ENCODE measurements around the gene SDS. TPM values are rescaled to one million over a fixed set of nuclear protein-coding genes. Genes with fewer than 3 reads are reported as not detected.
A peak's percentile ranks its signal among the peaks of the same experiment; 100 is the strongest.

SDS gene
- total and polyA plus RNA-seq, 2 of the 13 experiments (the other 11 are each of a cell fraction or from before 2014, with no cell fraction given), result not detected

DNA sequence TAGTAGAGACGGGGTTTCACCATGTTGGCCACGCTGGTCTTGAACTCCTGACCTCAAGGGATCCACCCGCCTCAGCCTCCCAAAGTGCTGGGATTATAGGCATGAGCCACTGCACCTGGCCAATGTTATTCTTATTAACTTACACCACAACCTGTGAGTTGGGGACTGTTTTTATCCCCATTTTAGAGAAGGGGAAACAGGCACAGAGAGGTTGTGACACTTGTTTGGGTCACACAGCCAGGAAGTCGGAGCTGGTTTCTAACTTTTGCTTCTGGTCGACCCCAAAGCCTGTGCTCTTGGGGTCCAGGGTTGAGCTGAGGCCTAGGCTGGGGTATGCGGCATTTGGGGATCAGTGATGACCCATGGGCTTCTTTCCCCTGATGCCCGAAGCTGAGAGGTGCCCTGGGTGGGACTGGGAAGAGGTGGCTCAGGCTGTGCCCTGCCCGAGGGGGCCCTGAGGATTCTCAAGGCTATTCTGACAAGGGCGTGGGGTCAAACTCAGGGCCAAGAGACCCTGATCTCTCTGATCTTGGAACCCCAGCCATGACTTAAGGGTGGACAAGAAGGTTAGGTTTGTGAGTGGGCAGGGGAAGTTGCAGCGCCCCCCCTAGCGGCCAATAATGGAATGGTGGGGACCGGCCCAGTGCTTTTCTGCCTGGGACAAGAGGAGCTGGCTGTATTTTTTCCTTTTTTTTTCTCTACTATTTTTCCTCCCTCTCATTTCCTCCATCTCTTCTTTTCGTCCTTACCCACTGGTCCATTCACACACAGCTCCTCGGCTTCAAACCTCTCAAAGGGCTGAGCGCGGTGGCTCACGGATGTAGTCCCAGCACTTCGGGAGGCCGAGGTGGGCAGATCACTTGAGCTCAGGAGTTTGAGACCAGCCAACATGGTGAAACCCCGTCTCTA, 21.5 kb upstream of the SDS start (continued):
- TF ChIP-seq KDM1A (CRISPR knock-in tag; IDR thresholded peaks at IDR 0.05), result peak; percentile 40; the same call in 1 of the 2 replicates
- TF ChIP-seq, protein P1, sequence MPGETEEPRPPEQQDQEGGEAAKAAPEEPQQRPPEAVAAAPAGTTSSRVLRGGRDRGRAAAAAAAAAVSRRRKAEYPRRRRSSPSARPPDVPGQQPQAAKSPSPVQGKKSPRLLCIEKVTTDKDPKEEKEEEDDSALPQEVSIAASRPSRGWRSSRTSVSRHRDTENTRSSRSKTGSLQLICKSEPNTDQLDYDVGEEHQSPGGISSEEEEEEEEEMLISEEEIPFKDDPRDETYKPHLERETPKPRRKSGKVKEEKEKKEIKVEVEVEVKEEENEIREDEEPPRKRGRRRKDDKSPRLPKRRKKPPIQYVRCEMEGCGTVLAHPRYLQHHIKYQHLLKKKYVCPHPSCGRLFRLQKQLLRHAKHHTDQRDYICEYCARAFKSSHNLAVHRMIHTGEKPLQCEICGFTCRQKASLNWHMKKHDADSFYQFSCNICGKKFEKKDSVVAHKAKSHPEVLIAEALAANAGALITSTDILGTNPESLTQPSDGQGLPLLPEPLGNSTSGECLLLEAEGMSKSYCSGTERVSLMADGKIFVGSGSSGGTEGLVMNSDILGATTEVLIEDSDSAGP (CRISPR knock-in tag; IDR thresholded peaks at IDR 0.05; ENCODE audit: borderline replicate concordance), result peak; percentile 21; the same call in 1 of the 2 replicates

DNA sequence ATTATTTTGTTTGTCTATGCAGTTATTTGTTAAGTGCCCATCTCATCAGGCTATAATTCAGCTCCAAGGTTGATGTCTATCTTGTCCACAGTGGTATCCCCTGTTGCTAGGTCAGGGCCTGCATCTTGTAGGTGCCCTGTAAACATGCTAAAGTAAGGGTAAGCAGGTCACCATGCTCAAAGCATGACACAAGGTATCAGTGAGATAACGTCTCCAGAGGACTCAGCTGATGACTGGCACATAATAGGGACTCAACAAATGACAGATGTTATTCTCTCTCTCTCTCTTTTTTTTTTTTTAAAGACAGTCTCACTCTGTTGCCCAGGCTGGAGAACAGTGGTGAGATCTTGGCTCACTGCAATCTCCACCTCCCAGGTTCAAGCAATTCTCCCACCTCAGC, 20.8 kb upstream of the SDS start:
- WGBS (ENCODE audit: low lambda C conversion rate), result 85% methylated on average over 1 of the region's 1 CpG
- Histone ChIP-seq H3K79me2 (ENCODE audit: insufficient read depth, low read length) (no peaks in the 10 kb centered on the region), H3K9me3 (ENCODE audit: low read length) (no peaks in the 10 kb centered on the region), H3K27ac (ENCODE audit: extremely low read length, insufficient read depth, low read length) (no peak overlapping the region), H2AFZ (ENCODE audit: low read length) (no peak overlapping the region), H3K4me2 (ENCODE audit: low read depth, low read length) (no peak overlapping the region), H3K27me3 (ENCODE audit: control insufficient read depth in 1 of 2, insufficient read depth in 2 of 2, low read length in 2 of 2) (no peaks in the 10 kb centered on the region), H3K9ac (ENCODE audit: insufficient read depth, low read depth, low read length) (no peak overlapping the region), H3K36me3 (replicated peaks in 1 of 2; ENCODE audit: control insufficient read depth in 1 of 2, insufficient read depth in 2 of 2, low read length in 2 of 2) (no peaks in the 10 kb centered on the region), H4K20me1 (ENCODE audit: insufficient read depth, low read length) (no peaks in the 10 kb centered on the region), H3K4me3 (replicated peaks in 1 of 3; ENCODE audit: insufficient read depth in 1 of 3, low read depth in 2 of 3, low read length in 3 of 3) (no peak overlapping the region), H3K4me1 (ENCODE audit: insufficient read depth, low read length) (peaks cover 33% of the 10 kb centered on the region)
- no TSS peak for BruUV-seq (replicated peaks)
- FAIRE-seq, result no peak
- no peak for ATAC-seq
- ChIA-PET POLR2A (no interaction called here), CTCF (ENCODE audit: low intra/inter-chr PET ratio, low total read pairs) (interaction anchor here (0.8 to 2.0 kb wide), 3 partner anchors 112 to 227 kb away, joined by 3 to 18 read pairs (median 6); no protein-coding TSS in a partner anchor)
- intact Hi-C loops (cut with micrococcal nuclease; ENCODE audit: unreplicated experiment), result loop anchor here (10.0 kb wide), 1 partner anchor 230 kb away; no protein-coding TSS in a partner anchor
- in situ Hi-C loops (cut with HindIII; ENCODE audit: extremely low pct_ligation_motif_present, low pct_unique_long_range_greater_than_20kb), result no loop called here
- TF ChIP-seq, protein P2, sequence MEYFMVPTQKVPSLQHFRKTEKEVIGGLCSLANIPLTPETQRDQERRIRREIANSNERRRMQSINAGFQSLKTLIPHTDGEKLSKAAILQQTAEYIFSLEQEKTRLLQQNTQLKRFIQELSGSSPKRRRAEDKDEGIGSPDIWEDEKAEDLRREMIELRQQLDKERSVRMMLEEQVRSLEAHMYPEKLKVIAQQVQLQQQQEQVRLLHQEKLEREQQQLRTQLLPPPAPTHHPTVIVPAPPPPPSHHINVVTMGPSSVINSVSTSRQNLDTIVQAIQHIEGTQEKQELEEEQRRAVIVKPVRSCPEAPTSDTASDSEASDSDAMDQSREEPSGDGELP (IDR thresholded peaks at IDR 0.05; ENCODE audit: borderline replicate concordance, low read depth), result no peak
- TF ChIP-seq ZNF672 (CRISPR knock-in tag; IDR thresholded peaks at IDR 0.05), result no peak
- TF ChIP-seq MIER3 (CRISPR knock-in tag; IDR thresholded peaks at IDR 0.05; ENCODE audit: borderline replicate concordance), result no peak
- no peak for TF ChIP-seq ZNF792 (CRISPR knock-in tag; IDR thresholded peaks at IDR 0.05)
- TF ChIP-seq RFX1 (IDR thresholded peaks at IDR 0.05), result no peak
- TF ChIP-seq ZNF703 (CRISPR knock-in tag; IDR thresholded peaks at IDR 0.05; ENCODE audit: borderline replicate concordance), result no peak
- TF ChIP-seq, protein P3, sequence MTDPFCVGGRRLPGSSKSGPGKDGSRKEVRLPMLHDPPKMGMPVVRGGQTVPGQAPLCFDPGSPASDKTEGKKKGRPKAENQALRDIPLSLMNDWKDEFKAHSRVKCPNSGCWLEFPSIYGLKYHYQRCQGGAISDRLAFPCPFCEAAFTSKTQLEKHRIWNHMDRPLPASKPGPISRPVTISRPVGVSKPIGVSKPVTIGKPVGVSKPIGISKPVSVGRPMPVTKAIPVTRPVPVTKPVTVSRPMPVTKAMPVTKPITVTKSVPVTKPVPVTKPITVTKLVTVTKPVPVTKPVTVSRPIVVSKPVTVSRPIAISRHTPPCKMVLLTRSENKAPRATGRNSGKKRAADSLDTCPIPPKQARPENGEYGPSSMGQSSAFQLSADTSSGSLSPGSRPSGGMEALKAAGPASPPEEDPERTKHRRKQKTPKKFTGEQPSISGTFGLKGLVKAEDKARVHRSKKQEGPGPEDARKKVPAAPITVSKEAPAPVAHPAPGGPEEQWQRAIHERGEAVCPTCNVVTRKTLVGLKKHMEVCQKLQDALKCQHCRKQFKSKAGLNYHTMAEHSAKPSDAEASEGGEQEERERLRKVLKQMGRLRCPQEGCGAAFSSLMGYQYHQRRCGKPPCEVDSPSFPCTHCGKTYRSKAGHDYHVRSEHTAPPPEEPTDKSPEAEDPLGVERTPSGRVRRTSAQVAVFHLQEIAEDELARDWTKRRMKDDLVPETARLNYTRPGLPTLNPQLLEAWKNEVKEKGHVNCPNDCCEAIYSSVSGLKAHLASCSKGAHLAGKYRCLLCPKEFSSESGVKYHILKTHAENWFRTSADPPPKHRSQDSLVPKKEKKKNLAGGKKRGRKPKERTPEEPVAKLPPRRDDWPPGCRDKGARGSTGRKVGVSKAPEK (CRISPR knock-in tag; IDR thresholded peaks at IDR 0.05; ENCODE audit: borderline replicate concordance), result no peak
- no peak for TF ChIP-seq ATM (IDR thresholded peaks at IDR 0.05; ENCODE audit: borderline replicate concordance)
- TF ChIP-seq SRY (CRISPR knock-in tag; IDR thresholded peaks at IDR 0.05), result no peak
- no peak for DNase-seq (ENCODE audit: low spot score)
